AG10803 (cell line): ENCODE results near the gene GPAT2.
"Not testable (repeated sequence)": the region's sequence is repeated elsewhere in the genome, so short reads cannot be mapped to it uniquely, and the experiment has no call there.

Experiments used
- DNase-seq: peaks from one replicate; pipeline ENCODE4 v3.0.0; 2010; ENCODE audit warnings: low read depth
- H3K4me3 ChIP-seq: 2 replicates; pipeline ENCODE4 v1.5.1; 2011; ENCODE audit warnings: mild to moderate bottlenecking, low read length, control low read depth
- CTCF ChIP-seq: conservative IDR thresholded peaks from 2 replicates; pipeline ENCODE4 v1.5.1; 2011; ENCODE audit warnings: mild to moderate bottlenecking, low read length, control low read depth, inconsistent platforms

GPAT2 gene

GRCh38 chr2:96065381-96065930 is 30.7 kb upstream of the GPAT2 start:
- no peak for TF ChIP-seq CTCF
- H3K4me3 ChIP-seq, result no peak overlapping the region
- no peak for DNase-seq

GRCh38 chr2:96064760-96065159 is 30.0 kb upstream of the GPAT2 start:
- DNase-seq, H3K4me3 ChIP-seq: not testable (repeated sequence)

- H3K4me3 ChIP-seq, DNase-seq: not testable (repeated sequence)
These were observed 29.4 kb upstream of the GPAT2 start for GRCh38 chr2:96064047-96064675.

DNA sequence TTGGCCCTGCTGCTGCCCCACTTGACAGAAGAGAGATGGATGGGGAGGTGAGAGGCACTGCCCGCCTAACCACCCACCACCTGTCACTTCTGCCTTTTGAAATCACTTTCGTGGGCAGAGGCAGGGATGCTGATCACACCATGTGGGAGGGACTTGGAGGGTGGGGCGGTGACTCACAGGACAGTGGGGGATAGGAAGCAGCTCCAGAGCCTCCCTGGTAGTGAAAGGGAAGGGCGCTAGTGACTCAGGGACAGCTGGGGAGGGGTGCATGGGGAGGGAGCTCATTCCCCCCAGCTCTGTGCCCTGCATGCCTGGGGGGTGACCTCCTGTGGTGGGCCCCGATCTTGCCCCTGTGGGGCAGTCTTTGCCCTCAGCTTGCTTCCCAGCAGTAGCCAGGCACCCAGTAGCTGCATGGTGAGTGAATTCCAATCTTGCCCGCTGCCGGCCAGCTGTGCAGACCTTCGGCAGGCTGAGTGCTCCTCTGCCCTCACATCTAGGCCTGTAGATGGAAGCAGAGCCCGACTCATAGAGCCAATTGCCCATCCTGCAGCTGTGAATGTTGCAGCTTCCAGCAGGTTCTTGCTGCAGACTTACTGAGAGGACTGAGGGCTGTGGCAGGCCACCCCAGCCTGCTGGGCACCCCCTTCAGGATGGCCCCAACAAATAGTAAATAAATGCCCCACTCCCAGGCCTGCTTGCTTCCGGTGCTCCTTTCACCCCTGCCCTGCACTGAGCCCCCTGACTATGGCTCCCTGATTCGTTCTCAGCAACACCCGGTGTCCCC is 28.6 kb upstream of the GPAT2 start:
- peak; percentile 79 for DNase-seq
- not testable (repeated sequence) for H3K4me3 ChIP-seq
- peak; percentile 50 for TF ChIP-seq CTCF

- not testable (repeated sequence) for DNase-seq, H3K4me3 ChIP-seq
These were observed 27.8 kb upstream of the GPAT2 start for GRCh38 chr2:96062483-96062882.

GRCh38 chr2:96061901-96062300 is 27.2 kb upstream of the GPAT2 start:
- DNase-seq, H3K4me3 ChIP-seq: not testable (repeated sequence)

GRCh38 chr2:96061197-96061817 is 26.6 kb upstream of the GPAT2 start:
- not testable (repeated sequence) for H3K4me3 ChIP-seq, DNase-seq

- not testable (repeated sequence) for H3K4me3 ChIP-seq, DNase-seq
These were observed 25.6 kb upstream of the GPAT2 start for GRCh38 chr2:96060325-96060724.

DNA sequence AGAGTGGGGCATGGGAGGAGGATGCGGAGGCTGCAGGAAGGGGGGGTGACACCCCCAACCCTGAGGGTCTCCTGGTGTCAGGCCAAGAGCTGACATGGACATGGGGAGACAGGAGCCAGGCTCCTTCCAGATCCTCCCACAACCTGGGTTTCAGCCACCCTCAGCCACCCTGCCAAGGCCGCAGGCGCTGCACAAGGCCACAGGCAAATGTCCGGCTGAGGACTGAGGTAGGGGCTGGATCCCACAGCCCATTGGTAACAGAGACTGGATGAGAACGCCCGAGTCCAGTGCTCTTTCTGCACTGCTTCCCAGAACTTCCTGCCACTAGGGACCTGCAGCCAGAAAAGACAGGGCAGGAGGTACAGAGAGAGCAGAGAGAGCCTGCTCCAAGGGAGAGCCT is 24.7 kb upstream of the GPAT2 start:
- not testable (repeated sequence) for DNase-seq, H3K4me3 ChIP-seq

DNA sequence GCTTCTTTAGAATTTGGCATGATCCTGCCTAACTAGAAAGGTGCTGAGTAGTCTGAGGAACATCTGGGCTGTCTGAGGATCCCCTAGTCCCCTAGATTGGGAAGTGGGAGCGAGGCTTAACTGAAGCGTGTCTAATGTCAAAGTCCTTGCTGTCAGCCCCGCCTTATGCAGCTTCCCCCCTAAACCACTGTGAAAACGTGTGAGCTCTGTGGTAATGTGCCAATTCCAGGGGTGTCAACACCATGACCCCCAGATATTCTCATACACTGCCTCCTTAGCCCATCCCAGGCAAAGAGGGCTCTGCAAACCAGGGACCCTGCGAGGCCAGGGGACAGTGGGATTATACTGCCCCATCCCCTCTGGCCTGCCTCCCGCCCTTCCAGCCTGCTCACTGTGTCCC is 21.1 kb upstream of the GPAT2 start:
- H3K4me3 ChIP-seq, DNase-seq: not testable (repeated sequence)

DNA sequence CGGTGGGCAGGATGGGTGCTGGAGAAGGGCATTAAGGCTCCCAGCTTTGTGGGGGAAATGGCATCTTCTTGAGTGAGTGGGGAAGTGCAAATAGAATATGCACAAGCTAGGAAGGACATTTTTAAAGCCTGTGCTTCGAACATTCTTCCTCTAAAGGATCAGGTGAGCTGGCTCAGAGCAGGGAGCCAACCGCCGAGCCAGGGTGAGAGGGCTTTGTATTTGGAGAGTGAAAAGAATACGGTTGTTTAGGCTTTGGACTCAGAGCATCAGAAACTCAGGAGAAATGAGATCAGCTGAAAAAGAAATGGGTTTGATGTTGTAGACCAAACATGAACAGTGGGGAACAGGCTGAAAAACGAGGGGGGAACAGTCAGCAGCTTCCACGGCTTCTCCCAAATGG is 19.8 kb upstream of the GPAT2 start:
- H3K4me3 ChIP-seq, DNase-seq: not testable (repeated sequence)

GRCh38 chr2:96053385-96053784 is 18.7 kb upstream of the GPAT2 start:
- H3K4me3 ChIP-seq, DNase-seq: not testable (repeated sequence)

DNA sequence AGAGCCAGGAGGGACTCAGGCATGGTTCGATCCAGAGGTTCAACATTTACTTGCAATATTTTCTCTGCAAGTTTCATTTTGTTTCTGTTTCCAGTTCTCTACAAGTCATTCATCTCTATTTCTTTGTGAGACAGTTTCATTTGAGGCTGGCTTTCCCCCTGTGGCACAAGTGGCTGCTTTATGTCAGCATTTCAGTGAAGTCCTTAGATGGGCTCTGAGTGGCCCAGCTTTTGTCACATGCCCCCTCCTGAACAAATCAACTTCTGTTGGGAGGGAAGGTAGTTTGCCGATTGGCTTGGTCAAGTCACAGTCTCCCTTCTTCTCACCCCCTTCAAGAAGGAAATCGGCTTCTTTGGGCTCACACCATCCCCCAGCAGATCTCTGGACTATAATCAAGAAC is 17.9 kb upstream of the GPAT2 start:
- not testable (repeated sequence) for H3K4me3 ChIP-seq, DNase-seq

GRCh38 chr2:96049917-96050262 is 15.2 kb upstream of the GPAT2 start:
- DNase-seq, H3K4me3 ChIP-seq: not testable (repeated sequence)

- not testable (repeated sequence) for H3K4me3 ChIP-seq, DNase-seq
These were observed 14.6 kb upstream of the GPAT2 start for GRCh38 chr2:96049049-96049916.

GRCh38 chr2:96035554-96035953 is 838 bp upstream of the GPAT2 start:
- not testable (repeated sequence) for DNase-seq, H3K4me3 ChIP-seq
